Calu3 (cell line): ENCODE results near the gene PCID2. TPM values are rescaled to one million over a fixed set of nuclear protein-coding genes. Genes with fewer than 3 reads are reported as not detected.
A peak's percentile ranks its signal among the peaks of the same experiment; 100 is the strongest.

ENCODE experiments used
- BruUV-seq: library from RNA; stranded (reverse); fragments of 400-500 nt; replicated peaks from 2 replicates; lab custom pipeline; 2021; lab: Mats Ljungman, UMichigan
- CTCF ChIA-PET: fragments of 300-600 bp; sonication (Branson Sonifier 250); formaldehyde crosslinking; loops from one replicate; lab custom pipeline; 2022; ENCODE audit warnings: antibody characterized with exemption; lab: Charles Lee
- DNase-seq: peaks from one replicate; pipeline ENCODE4 v3.0.0; 2022
- H3K27ac Mint-ChIP-seq: one replicate; pipeline ENCODE4 v1.8.0; 2022; ENCODE audit warnings: mixed read lengths; ENCODE audit not compliant: unreplicated experiment
- H3K27me3 Mint-ChIP-seq: one replicate; pipeline ENCODE4 v1.8.0; 2022; ENCODE audit warnings: mixed read lengths; ENCODE audit not compliant: unreplicated experiment
- H3K36me3 Mint-ChIP-seq: one replicate; pipeline ENCODE4 v1.8.0; 2022; ENCODE audit warnings: mild to moderate bottlenecking, moderate library complexity, mixed read lengths; ENCODE audit not compliant: insufficient read depth, unreplicated experiment
- H3K4me1 Mint-ChIP-seq: one replicate; pipeline ENCODE4 v1.8.0; 2022; ENCODE audit warnings: mild to moderate bottlenecking, low read depth, mixed read lengths; ENCODE audit not compliant: unreplicated experiment
- H3K4me3 Mint-ChIP-seq: one replicate; pipeline ENCODE4 v1.8.0; 2022; ENCODE audit warnings: mild to moderate bottlenecking, low read depth, moderate library complexity, mixed read lengths; ENCODE audit not compliant: unreplicated experiment
- H3K9me3 Mint-ChIP-seq: one replicate; pipeline ENCODE4 v1.8.0; 2022; ENCODE audit warnings: low read depth, mixed read lengths; ENCODE audit not compliant: unreplicated experiment
- intact Hi-C: fragments of 100-400 bp; cut with micrococcal nuclease; formaldehyde crosslinking; loops from one replicate; pipeline ENCODE4 v1.10.0; 2022; ENCODE audit not compliant: unreplicated experiment
- total RNA-seq: library from RNA; stranded (reverse); gene quantifications from 2 replicates; pipeline ENCODE4 v1.2.3, GENCODE V29; 2022
- TF ChIP-seq, protein P1 (sequence below): fragments of 200-600 bp; IDR thresholded peaks from one replicate; pipeline ENCODE4 v1.8.0; 2022; ENCODE audit warnings: antibody characterized with exemption; ENCODE audit not compliant: unreplicated experiment

Gene PCID2
- total RNA-seq, 1 experiment from 2014 or later: 21.2 TPM

- intact Hi-C loops: no loop called here
- BruUV-seq: no TSS peak
- Mint-ChIP-seq H3K4me1 (no peaks in the 10 kb centered on the region), H3K36me3 (peaks cover 19% of the 10 kb centered on the region), H3K4me3 (no peak overlapping the region), H3K27ac (no peak overlapping the region), H3K27me3 (no peaks in the 10 kb centered on the region), H3K9me3 (no peaks in the 10 kb centered on the region)
- DNase-seq: no peak
- TF ChIP-seq, protein P1, sequence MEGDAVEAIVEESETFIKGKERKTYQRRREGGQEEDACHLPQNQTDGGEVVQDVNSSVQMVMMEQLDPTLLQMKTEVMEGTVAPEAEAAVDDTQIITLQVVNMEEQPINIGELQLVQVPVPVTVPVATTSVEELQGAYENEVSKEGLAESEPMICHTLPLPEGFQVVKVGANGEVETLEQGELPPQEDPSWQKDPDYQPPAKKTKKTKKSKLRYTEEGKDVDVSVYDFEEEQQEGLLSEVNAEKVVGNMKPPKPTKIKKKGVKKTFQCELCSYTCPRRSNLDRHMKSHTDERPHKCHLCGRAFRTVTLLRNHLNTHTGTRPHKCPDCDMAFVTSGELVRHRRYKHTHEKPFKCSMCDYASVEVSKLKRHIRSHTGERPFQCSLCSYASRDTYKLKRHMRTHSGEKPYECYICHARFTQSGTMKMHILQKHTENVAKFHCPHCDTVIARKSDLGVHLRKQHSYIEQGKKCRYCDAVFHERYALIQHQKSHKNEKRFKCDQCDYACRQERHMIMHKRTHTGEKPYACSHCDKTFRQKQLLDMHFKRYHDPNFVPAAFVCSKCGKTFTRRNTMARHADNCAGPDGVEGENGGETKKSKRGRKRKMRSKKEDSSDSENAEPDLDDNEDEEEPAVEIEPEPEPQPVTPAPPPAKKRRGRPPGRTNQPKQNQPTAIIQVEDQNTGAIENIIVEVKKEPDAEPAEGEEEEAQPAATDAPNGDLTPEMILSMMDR: no peak
- CTCF ChIA-PET: no interaction called here
Observed at GRCh38 chr13:113192279-113192678, 16.2 kb downstream of the PCID2 start.

GRCh38 chr13:113190181-113190580 lies 18.3 kb downstream of the PCID2 start:
- CTCF ChIA-PET: no interaction called here
- Mint-ChIP-seq H3K4me3 (no peak overlapping the region), H3K4me1 (no peaks in the 10 kb centered on the region), H3K9me3 (no peaks in the 10 kb centered on the region), H3K27me3 (no peaks in the 10 kb centered on the region), H3K36me3 (peaks cover 19% of the 10 kb centered on the region), H3K27ac (no peak overlapping the region)
- no peak for DNase-seq
- intact Hi-C loops: no loop called here
- no TSS peak for BruUV-seq
- TF ChIP-seq, protein P1: no peak

DNA sequence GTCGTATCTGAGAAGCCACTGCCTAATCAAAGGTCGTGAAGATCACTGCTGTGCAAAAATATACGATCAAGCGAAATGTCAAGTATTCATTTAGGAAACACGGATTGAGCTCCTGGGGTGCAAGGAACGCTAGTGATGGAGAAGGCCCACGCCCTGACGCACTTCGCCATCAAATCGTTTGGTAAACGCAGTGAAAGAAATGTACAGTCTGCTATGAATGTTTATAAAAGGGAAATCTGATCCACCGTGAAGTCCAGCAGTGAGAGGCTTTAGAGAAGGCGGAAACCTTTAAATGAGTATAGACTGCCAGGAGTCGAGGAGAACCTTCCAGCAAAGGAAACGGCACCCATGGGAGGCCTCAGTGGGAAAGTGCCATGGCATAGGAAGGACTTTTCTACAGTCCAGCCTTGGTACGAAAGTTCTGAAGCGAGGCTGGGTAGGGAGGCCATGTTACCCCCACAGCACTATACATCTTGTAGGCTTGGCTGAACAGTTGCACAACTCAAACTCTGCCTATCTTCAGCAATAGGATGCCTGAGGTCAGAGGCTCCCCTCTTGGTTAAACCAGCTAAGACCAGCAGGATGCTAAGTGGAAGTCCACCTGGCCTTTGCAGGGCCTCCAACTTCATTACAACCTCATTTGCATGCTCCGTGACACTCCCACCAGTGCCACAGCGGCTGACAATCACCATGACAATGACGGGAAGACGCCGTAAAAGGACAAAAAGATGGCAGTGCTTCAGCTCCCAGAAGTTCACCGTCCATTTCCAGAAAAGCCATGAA lies 20.4 kb downstream of the PCID2 start:
- Mint-ChIP-seq H3K9me3 (no peaks in the 10 kb centered on the region), H3K27me3 (no peaks in the 10 kb centered on the region), H3K4me3 (no peak overlapping the region), H3K27ac (no peak overlapping the region), H3K36me3 (peaks cover 14% of the 10 kb centered on the region), H3K4me1 (no peaks in the 10 kb centered on the region)
- intact Hi-C loops: no loop called here
- BruUV-seq: no TSS peak
- TF ChIP-seq, protein P1: no peak
- no peak for DNase-seq
- CTCF ChIA-PET: no interaction called here

- no TSS peak for BruUV-seq
- Mint-ChIP-seq H3K27me3 (no peaks in the 10 kb centered on the region), H3K36me3 (peaks cover 14% of the 10 kb centered on the region), H3K4me1 (no peaks in the 10 kb centered on the region), H3K9me3 (no peaks in the 10 kb centered on the region), H3K27ac (peak overlapping the region; percentile 58), H3K4me3 (no peak overlapping the region)
- DNase-seq: peak; percentile 74
- intact Hi-C loops: no loop called here
- TF ChIP-seq, protein P1: no peak
- CTCF ChIA-PET: no interaction called here
Observed at GRCh38 chr13:113187263-113187669, 21.2 kb downstream of the PCID2 start.
